GM12872 (cell line): ENCODE measurements around the gene PLCB2.

Experiments
- TF ChIP-seq, protein P1 (sequence below): IDR thresholded peaks from 3 replicates; pipeline ENCODE4 v1.5.1; 2011; ENCODE audit warnings: low read depth, mild to moderate bottlenecking, low read length, moderate library complexity; ENCODE audit not compliant: insufficient read depth

The PLCB2 gene

GRCh38 chr15:40275523-40275922 is 32.2 kb downstream of the PLCB2 start:
- TF ChIP-seq, protein P1, sequence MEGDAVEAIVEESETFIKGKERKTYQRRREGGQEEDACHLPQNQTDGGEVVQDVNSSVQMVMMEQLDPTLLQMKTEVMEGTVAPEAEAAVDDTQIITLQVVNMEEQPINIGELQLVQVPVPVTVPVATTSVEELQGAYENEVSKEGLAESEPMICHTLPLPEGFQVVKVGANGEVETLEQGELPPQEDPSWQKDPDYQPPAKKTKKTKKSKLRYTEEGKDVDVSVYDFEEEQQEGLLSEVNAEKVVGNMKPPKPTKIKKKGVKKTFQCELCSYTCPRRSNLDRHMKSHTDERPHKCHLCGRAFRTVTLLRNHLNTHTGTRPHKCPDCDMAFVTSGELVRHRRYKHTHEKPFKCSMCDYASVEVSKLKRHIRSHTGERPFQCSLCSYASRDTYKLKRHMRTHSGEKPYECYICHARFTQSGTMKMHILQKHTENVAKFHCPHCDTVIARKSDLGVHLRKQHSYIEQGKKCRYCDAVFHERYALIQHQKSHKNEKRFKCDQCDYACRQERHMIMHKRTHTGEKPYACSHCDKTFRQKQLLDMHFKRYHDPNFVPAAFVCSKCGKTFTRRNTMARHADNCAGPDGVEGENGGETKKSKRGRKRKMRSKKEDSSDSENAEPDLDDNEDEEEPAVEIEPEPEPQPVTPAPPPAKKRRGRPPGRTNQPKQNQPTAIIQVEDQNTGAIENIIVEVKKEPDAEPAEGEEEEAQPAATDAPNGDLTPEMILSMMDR = no peak

GRCh38 chr15:40274350-40275274 is 33.1 kb downstream of the PLCB2 start:
- TF ChIP-seq, protein P1 = peak; percentile 100

DNA sequence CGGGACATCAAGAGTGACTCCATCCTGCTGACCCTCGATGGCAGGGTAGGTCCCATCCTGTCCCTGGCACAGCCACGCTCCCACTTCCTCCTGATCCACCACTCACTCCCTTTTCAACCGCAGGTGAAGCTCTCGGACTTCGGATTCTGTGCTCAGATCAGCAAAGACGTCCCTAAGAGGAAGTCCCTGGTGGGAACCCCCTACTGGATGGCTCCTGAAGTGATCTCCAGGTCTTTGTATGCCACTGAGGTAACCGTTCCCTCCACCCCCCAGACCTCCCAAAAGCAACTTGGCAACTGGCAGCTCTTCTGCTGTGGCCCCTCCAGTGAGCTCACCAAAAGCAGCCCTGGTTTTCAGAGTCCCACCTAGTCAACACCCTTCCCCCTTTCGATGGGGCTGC is 34.3 kb downstream of the PLCB2 start:
- TF ChIP-seq, protein P1 = peak; percentile 15; the same call in 1 of the 3 replicates

GRCh38 chr15:40272485-40273056 is 35.2 kb downstream of the PLCB2 start:
- TF ChIP-seq, protein P1 = peak; percentile 42; the same call in 2 of the 3 replicates

DNA sequence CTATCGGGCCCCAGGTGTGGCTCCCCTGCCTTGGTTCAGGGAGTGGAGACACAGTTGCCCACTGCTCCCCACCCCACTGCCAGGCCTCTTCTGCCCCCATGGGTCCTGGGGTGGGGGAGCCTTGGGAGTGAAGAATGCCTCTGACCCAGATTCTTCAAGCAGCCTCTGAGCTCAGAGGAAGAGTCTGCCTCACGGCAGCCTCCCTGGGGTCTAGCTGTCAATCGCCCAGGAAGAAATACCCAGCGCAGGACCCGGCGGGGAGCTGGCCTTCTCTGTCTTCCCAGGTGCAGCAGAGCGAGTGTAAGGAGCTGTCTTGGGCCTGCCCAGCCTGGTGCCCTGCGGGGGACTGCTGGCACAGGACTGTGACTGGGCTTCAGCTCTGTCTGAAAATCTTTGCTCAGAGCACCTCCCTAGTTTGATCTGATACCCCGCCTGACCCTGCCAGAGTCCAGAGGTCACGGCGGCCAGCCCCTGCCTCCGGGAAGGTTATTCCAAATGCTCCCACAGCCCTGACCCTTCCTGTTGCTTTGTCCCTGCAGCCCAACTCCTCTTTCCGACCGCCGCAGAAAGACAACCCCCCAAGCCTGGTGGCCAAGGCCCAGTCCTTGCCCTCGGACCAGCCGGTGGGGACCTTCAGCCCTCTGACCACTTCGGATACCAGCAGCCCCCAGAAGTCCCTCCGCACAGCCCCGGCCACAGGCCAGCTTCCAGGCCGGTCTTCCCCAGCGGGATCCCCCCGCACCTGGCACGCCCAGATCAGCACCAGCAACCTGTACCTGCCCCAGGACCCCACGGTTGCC is 35.9 kb downstream of the PLCB2 start:
- TF ChIP-seq, protein P1 = no peak

- TF ChIP-seq, protein P1 = no peak
These were observed 37.3 kb downstream of the PLCB2 start for GRCh38 chr15:40270246-40270995.
